IgD-negative memory B cell (primary cell): Measurements from ENCODE around the gene GFRA1. TPM values are rescaled to one million over a fixed set of nuclear protein-coding genes. Genes with fewer than 3 reads are reported as not detected.
A peak's percentile ranks its signal among the peaks of the same experiment; 100 is the strongest.

Source experiments
- H3K27ac Mint-ChIP-seq, 3 donors: one replicate each; pipeline ENCODE4 v1.8.0; 2020 to 2022; ENCODE audit warnings: mild to moderate bottlenecking in 3 of 3, mixed read lengths in 3 of 3, moderate library complexity in 1 of 3
- H3K27me3 Mint-ChIP-seq: one replicate; pipeline ENCODE4 v1.8.0; 2021; ENCODE audit warnings: mixed read lengths
- H3K36me3 Mint-ChIP-seq: one replicate; pipeline ENCODE4 v1.8.0; 2020; ENCODE audit warnings: mild to moderate bottlenecking, mixed read lengths
- H3K4me1 Mint-ChIP-seq, 3 donors: one replicate each; pipeline ENCODE4 v1.8.0; 2020 to 2022; ENCODE audit warnings: mixed read lengths in 3 of 3, mild to moderate bottlenecking in 1 of 3
- H3K4me3 Mint-ChIP-seq, 4 donors: one replicate each; pipeline ENCODE4 v1.8.0; 2020 to 2022; ENCODE audit warnings: mild to moderate bottlenecking in 4 of 4, mixed read lengths in 4 of 4, moderate library complexity in 3 of 4
- H3K9me3 Mint-ChIP-seq, 3 donors: one replicate each; pipeline ENCODE4 v1.8.0; 2020 to 2021; ENCODE audit warnings: mixed read lengths in 3 of 3, mild to moderate bottlenecking in 1 of 3
- polyA plus RNA-seq: library from polyadenylated mRNA; unstranded; fragments of 300-500 nt; fragmentation: Illumina TruSeq; gene quantifications from one replicate; pipeline ENCODE4 v1.2.3, GENCODE V29; 2021

Gene GFRA1
- polyA plus RNA-seq, 1 donor from 2014 or later: not detected

- Mint-ChIP-seq H3K9me3 (peaks cover 0 to 2% (median 1%) of the 10 kb centered on the region in 3 donors), H3K4me1 (no peaks in the 10 kb centered on the region), H3K27me3 (no peaks in the 10 kb centered on the region), H3K4me3 (no peak overlapping the region), H3K36me3 (no peaks in the 10 kb centered on the region), H3K27ac (no peak overlapping the region)
These were observed 117.8 kb downstream of the GFRA1 start for GRCh38 chr10:116155191-116155590.

- Mint-ChIP-seq H3K4me3 (peak overlapping the region in 1 of 4 donors; percentile 42), H3K27ac (no peak overlapping the region), H3K9me3 (peaks cover 0 to 2% (median 1%) of the 10 kb centered on the region in 3 donors), H3K27me3 (no peaks in the 10 kb centered on the region), H3K4me1 (no peaks in the 10 kb centered on the region), H3K36me3 (no peaks in the 10 kb centered on the region)
These were observed 118.4 kb downstream of the GFRA1 start for GRCh38 chr10:116154651-116155050.

GRCh38 chr10:116151076-116151475 is 121.9 kb downstream of the GFRA1 start:
- Mint-ChIP-seq H3K36me3 (no peaks in the 10 kb centered on the region), H3K27ac (no peak overlapping the region), H3K4me1 (no peaks in the 10 kb centered on the region), H3K27me3 (no peaks in the 10 kb centered on the region), H3K4me3 (no peak overlapping the region), H3K9me3 (peaks cover 0 to 4% (median 2%) of the 10 kb centered on the region in 3 donors)

GRCh38 chr10:116150606-116151005 is 122.4 kb downstream of the GFRA1 start:
- no peaks in the 10 kb centered on the region for H3K4me1 Mint-ChIP-seq

GRCh38 chr10:116147147-116147905 is 125.7 kb downstream of the GFRA1 start:
- H3K9me3 Mint-ChIP-seq: peaks cover 0 to 4% (median 2%) of the 10 kb centered on the region in 3 donors
- H3K4me3 Mint-ChIP-seq: peak overlapping the region in 1 of 4 donors; percentile 53
- H3K4me1 Mint-ChIP-seq: no peaks in the 10 kb centered on the region
- no peaks in the 10 kb centered on the region for H3K36me3 Mint-ChIP-seq
- no peak overlapping the region for H3K27ac Mint-ChIP-seq
- H3K27me3 Mint-ChIP-seq: no peaks in the 10 kb centered on the region

More at GRCh38 chr10:116150606-116151005, 122.4 kb downstream of the GFRA1 start:
- no peaks in the 10 kb centered on the region for H3K36me3 Mint-ChIP-seq
- H3K27ac Mint-ChIP-seq: no peak overlapping the region
- peaks cover 0 to 4% (median 2%) of the 10 kb centered on the region in 3 donors for H3K9me3 Mint-ChIP-seq
- no peak overlapping the region for H3K4me3 Mint-ChIP-seq
- no peaks in the 10 kb centered on the region for H3K27me3 Mint-ChIP-seq

- Mint-ChIP-seq H3K27me3 (peaks cover 3% of the 10 kb centered on the region), H3K36me3 (no peaks in the 10 kb centered on the region), H3K9me3 (peaks cover 0 to 4% (median 3%) of the 10 kb centered on the region in 3 donors), H3K4me3 (peak overlapping the region in 1 of 4 donors; percentile 53), H3K27ac (no peak overlapping the region), H3K4me1 (no peaks in the 10 kb centered on the region)
These were observed 126.5 kb downstream of the GFRA1 start for GRCh38 chr10:116146372-116147140.

GRCh38 chr10:116143673-116144222 is 129.3 kb downstream of the GFRA1 start:
- Mint-ChIP-seq H3K9me3 (peaks cover 0 to 4% (median 3%) of the 10 kb centered on the region in 3 donors), H3K4me3 (no peak overlapping the region), H3K36me3 (no peaks in the 10 kb centered on the region), H3K27ac (peak overlapping the region in 1 of 3 donors; percentile 29), H3K27me3 (peaks cover 3% of the 10 kb centered on the region), H3K4me1 (no peaks in the 10 kb centered on the region)

- no peaks in the 10 kb centered on the region for H3K36me3 Mint-ChIP-seq
- H3K27me3 Mint-ChIP-seq: peaks cover 3% of the 10 kb centered on the region
- no peaks in the 10 kb centered on the region for H3K4me1 Mint-ChIP-seq
- no peak overlapping the region for H3K4me3 Mint-ChIP-seq
- H3K27ac Mint-ChIP-seq: no peak overlapping the region
- H3K9me3 Mint-ChIP-seq: peaks cover 0 to 2% (median 1%) of the 10 kb centered on the region in 3 donors
These were observed 131.2 kb downstream of the GFRA1 start for GRCh38 chr10:116141855-116142254.

- Mint-ChIP-seq H3K27ac (no peak overlapping the region), H3K4me3 (no peak overlapping the region)
These were observed 131.8 kb downstream of the GFRA1 start for GRCh38 chr10:116141246-116141645.

GRCh38 chr10:116139886-116140285 is 133.1 kb downstream of the GFRA1 start:
- peaks cover 3% of the 10 kb centered on the region for H3K27me3 Mint-ChIP-seq
- H3K9me3 Mint-ChIP-seq: peaks cover 0 to 2% (median 0%) of the 10 kb centered on the region in 3 donors
- H3K36me3 Mint-ChIP-seq: no peaks in the 10 kb centered on the region
- no peaks in the 10 kb centered on the region for H3K4me1 Mint-ChIP-seq
- no peak overlapping the region for H3K27ac Mint-ChIP-seq
- H3K4me3 Mint-ChIP-seq: no peak overlapping the region

More at GRCh38 chr10:116141246-116141645, 131.8 kb downstream of the GFRA1 start:
- Mint-ChIP-seq H3K27me3 (peaks cover 3% of the 10 kb centered on the region), H3K36me3 (no peaks in the 10 kb centered on the region), H3K4me1 (no peaks in the 10 kb centered on the region), H3K9me3 (peaks cover 0 to 2% (median 0%) of the 10 kb centered on the region in 3 donors)

GRCh38 chr10:116138897-116139296 is 134.1 kb downstream of the GFRA1 start:
- Mint-ChIP-seq H3K4me1 (no peaks in the 10 kb centered on the region), H3K27ac (no peak overlapping the region), H3K9me3 (peaks cover 0 to 2% (median 0%) of the 10 kb centered on the region in 3 donors), H3K27me3 (peaks cover 3% of the 10 kb centered on the region), H3K36me3 (no peaks in the 10 kb centered on the region), H3K4me3 (no peak overlapping the region)

GRCh38 chr10:116136261-116136660 is 136.7 kb downstream of the GFRA1 start:
- Mint-ChIP-seq H3K27me3 (no peaks in the 10 kb centered on the region), H3K36me3 (peaks cover 2% of the 10 kb centered on the region), H3K4me1 (no peaks in the 10 kb centered on the region), H3K27ac (no peak overlapping the region), H3K4me3 (no peak overlapping the region), H3K9me3 (peaks cover 0 to 4% (median 0%) of the 10 kb centered on the region in 3 donors)

GRCh38 chr10:116134322-116134721 is 138.7 kb downstream of the GFRA1 start:
- no peak overlapping the region for H3K4me3 Mint-ChIP-seq
- no peaks in the 10 kb centered on the region for H3K27me3 Mint-ChIP-seq
- H3K27ac Mint-ChIP-seq: no peak overlapping the region
- peaks cover 0 to 10% (median 2%) of the 10 kb centered on the region in 3 donors for H3K9me3 Mint-ChIP-seq
- peaks cover 2% of the 10 kb centered on the region for H3K36me3 Mint-ChIP-seq
- H3K4me1 Mint-ChIP-seq: no peaks in the 10 kb centered on the region

GRCh38 chr10:116133634-116134033 is 139.4 kb downstream of the GFRA1 start:
- Mint-ChIP-seq H3K4me1 (no peaks in the 10 kb centered on the region), H3K9me3 (peaks cover 0 to 10% (median 2%) of the 10 kb centered on the region in 3 donors), H3K27ac (no peak overlapping the region), H3K4me3 (no peak overlapping the region), H3K27me3 (no peaks in the 10 kb centered on the region), H3K36me3 (peaks cover 4% of the 10 kb centered on the region)

GRCh38 chr10:116132780-116133399 is 140.1 kb downstream of the GFRA1 start:
- Mint-ChIP-seq H3K36me3 (peaks cover 4% of the 10 kb centered on the region), H3K27me3 (no peaks in the 10 kb centered on the region), H3K9me3 (peaks cover 0 to 10% (median 2%) of the 10 kb centered on the region in 3 donors), H3K4me3 (no peak overlapping the region), H3K4me1 (no peaks in the 10 kb centered on the region), H3K27ac (no peak overlapping the region)
